Endothelial cell of umbilical vein (primary cell): ENCODE data around the gene SLC2A8. TPM values are rescaled to one million over a fixed set of nuclear protein-coding genes. Genes with fewer than 3 reads are reported as not detected.

ENCODE experiments used
- BruUV-seq: library from RNA; stranded (reverse); fragments of 400-500 nt; replicated peaks from 2 replicates; lab custom pipeline; 2021; lab: Mats Ljungman, UMichigan
- CTCF ChIA-PET: fragments of 300-600, 350-600 bp; sonication (Branson Sonifier 250); formaldehyde crosslinking; loops from one replicate; lab custom pipeline; 2021; ENCODE audit warnings: antibody characterized with exemption, inconsistent platforms; lab: Charles Lee
- POLR2A ChIA-PET: fragments of 300-600, 350-600 bp; sonication (Branson Sonifier 250); formaldehyde crosslinking; loops from one replicate; lab custom pipeline; 2021; ENCODE audit warnings: antibody characterized with exemption, inconsistent platforms; lab: Charles Lee
- DNase-seq: peaks from one replicate; pipeline ENCODE4 v3.0.0-alpha.2; 2011; ENCODE audit warnings: low read depth, low spot score
- FAIRE-seq: peaks from 2 replicates; lab custom pipeline; 2011; peaks lifted over from hg19 to GRCh38; lab: Jason Lieb, UNC
- H2AFZ ChIP-seq: 2 replicates; pipeline ENCODE4 v1.6.0; 2012; ENCODE audit warnings: low read depth, low read length, control low read depth, inconsistent platforms
- H3K27ac ChIP-seq: 2 replicates; pipeline ENCODE4 v1.5.1; 2011; ENCODE audit warnings: low read depth, mild to moderate bottlenecking, control low read depth, low read length, moderate library complexity; ENCODE audit not compliant: insufficient read depth
- H3K27me3 ChIP-seq, 2 experiments: 2 replicates each; pipeline versions ENCODE4 v1.6.0 to v1.6.1; 2011; ENCODE audit warnings: low read length in 2 of 2, mixed read lengths in 1 of 2; ENCODE audit not compliant: control insufficient read depth in 2 of 2, insufficient read depth in 2 of 2
- H3K36me3 ChIP-seq, 2 experiments: 2 replicates in 1 of 2; 3 replicates in 1 of 2; pipeline ENCODE4 v1.5.1; 2011; ENCODE audit warnings: low read length in 2 of 2, mild to moderate bottlenecking in 1 of 2, moderate library complexity in 1 of 2; ENCODE audit not compliant: control insufficient read depth in 2 of 2, insufficient read depth in 2 of 2; ENCODE audit errors: extremely low read depth in 1 of 2
- H3K4me1 ChIP-seq: 3 replicates; pipeline ENCODE4 v1.5.1; 2011; ENCODE audit warnings: mild to moderate bottlenecking, low read length; ENCODE audit not compliant: control insufficient read depth, insufficient read depth; ENCODE audit errors: extremely low read depth
- H3K4me2 ChIP-seq: 2 replicates; pipeline ENCODE4 v1.6.1; 2011; ENCODE audit warnings: low read length, control low read depth, mixed read lengths; ENCODE audit not compliant: insufficient read depth
- H3K4me3 ChIP-seq, 3 experiments: fragments of 200-600 bp in 1 of 3; sonication (generic), shearing (Covaris generic) in 1 of 3; replicated peaks in 1 of 3; 2 replicates each; pipeline ENCODE4 v1.5.1; 2011 to 2016; ENCODE audit warnings: control low read depth in 3 of 3, low read length in 3 of 3, mild to moderate bottlenecking in 2 of 3, inconsistent platforms in 1 of 3, low read depth in 1 of 3, moderate library complexity in 1 of 3; ENCODE audit not compliant: insufficient read depth in 1 of 3
- H3K79me2 ChIP-seq: 2 replicates; pipeline ENCODE4 v1.6.0; 2012; ENCODE audit warnings: low read length, inconsistent platforms; ENCODE audit not compliant: control insufficient read depth, insufficient read depth
- H3K9ac ChIP-seq: replicated peaks from 2 replicates; pipeline ENCODE3; 2011; ENCODE audit warnings: low read length, control low read depth; ENCODE audit not compliant: insufficient read depth; ENCODE audit errors: extremely low read depth
- H3K9me1 ChIP-seq: replicated peaks from 3 replicates; pipeline ENCODE4 v1.6.0; 2011; ENCODE audit warnings: mild to moderate bottlenecking, low read length; ENCODE audit not compliant: control insufficient read depth, insufficient read depth; ENCODE audit errors: extremely low read depth
- H3K9me3 ChIP-seq: replicated peaks from 2 replicates; pipeline ENCODE4 v1.5.1; 2012; ENCODE audit warnings: low read length, inconsistent platforms; ENCODE audit not compliant: control insufficient read depth, insufficient read depth
- H4K20me1 ChIP-seq: replicated peaks from 2 replicates; pipeline ENCODE3; 2011; ENCODE audit warnings: mild to moderate bottlenecking, low read length; ENCODE audit not compliant: control insufficient read depth, insufficient read depth; ENCODE audit errors: extremely low read depth
- EZH2 ChIP-seq: IDR thresholded peaks from 2 replicates; pipeline ENCODE4 v1.6.1; 2012; ENCODE audit warnings: borderline replicate concordance, low read depth, mild to moderate bottlenecking, moderate library complexity, low read length, inconsistent platforms; ENCODE audit not compliant: severe bottlenecking
- FOS ChIP-seq: IDR thresholded peaks from 2 replicates; pipeline ENCODE4 v1.6.1; 2011; ENCODE audit warnings: mild to moderate bottlenecking, low read length, moderate library complexity, borderline replicate concordance; ENCODE audit not compliant: insufficient read depth
- GATA2 ChIP-seq: IDR thresholded peaks from 2 replicates; pipeline ENCODE4 v1.7.0; 2011; ENCODE audit warnings: low read depth, mild to moderate bottlenecking, moderate library complexity, mixed read lengths, low read length; ENCODE audit not compliant: insufficient read length, insufficient read depth
- JUN ChIP-seq: IDR thresholded peaks from 2 replicates; pipeline ENCODE4 v1.6.1; 2011; ENCODE audit warnings: borderline replicate concordance, low read depth; ENCODE audit not compliant: insufficient read length, insufficient read depth
- MYC ChIP-seq: IDR thresholded peaks from one replicate; pipeline ENCODE4 v1.6.1; 2011; ENCODE audit warnings: mild to moderate bottlenecking, low read depth, low read length
- POLR2A ChIP-seq: IDR thresholded peaks from 2 replicates; pipeline ENCODE4 v1.6.1; 2012; ENCODE audit warnings: low read depth, mild to moderate bottlenecking, control low read depth, low read length
- POLR2AphosphoS5 ChIP-seq: IDR thresholded peaks from 2 replicates; pipeline ENCODE4 v1.6.1; 2012; ENCODE audit warnings: low read depth, mild to moderate bottlenecking, control low read depth, low read length, moderate library complexity; ENCODE audit not compliant: insufficient read depth
- dilution Hi-C: fragments of 300-500 bp; cut with MboI; formaldehyde crosslinking; loops from one replicate; pipeline ENCODE4 v1.15.0; 2019; ENCODE audit warnings: low sequenced_read_pairs; ENCODE audit not compliant: extremely low pct_ligation_motif_present
- intact Hi-C: fragments of 100-400 bp; cut with micrococcal nuclease; formaldehyde crosslinking; loops from one replicate; pipeline ENCODE4 v1.10.0; 2022
- polyA plus RNA-seq, 4 experiments: library from polyadenylated mRNA; depleted of rRNA in 3 of 4; stranded (reverse) in 3 of 4; unstranded in 1 of 4; fragments of >200 nt; gene quantifications; 2 replicates each; pipeline versions ENCODE4 v1.2.1 to v1.2.3, GENCODE V29; 2011 to 2012; ENCODE audit warnings: missing spikeins in 1 of 4
- total RNA-seq: library from RNA; stranded (reverse); gene quantifications from 2 replicates; pipeline ENCODE4 v1.2.3, GENCODE V29; 2021
- TF ChIP-seq, protein P1 (sequence below): IDR thresholded peaks from 2 replicates; pipeline ENCODE4 v1.6.1; 2011; ENCODE audit not compliant: insufficient read depth, insufficient read length
- TF ChIP-seq, protein P2 (sequence below), 2 donors: IDR thresholded peaks; 1 replicate in 1 of 2; 2 replicates in 1 of 2; pipeline ENCODE4 v1.5.1; 2011; ENCODE audit warnings: low read length in 2 of 2, mild to moderate bottlenecking in 2 of 2, moderate library complexity in 2 of 2, control low read depth in 1 of 2, inconsistent platforms in 1 of 2, low read depth in 1 of 2; ENCODE audit not compliant: insufficient read depth in 1 of 2; ENCODE audit errors: extremely low read depth in 1 of 2

SLC2A8 gene
- total and polyA plus RNA-seq, 2 donors (not counting 3 experiments of a cell fraction or from before 2014, with no cell fraction given): 19.3 to 26.1 TPM

DNA sequence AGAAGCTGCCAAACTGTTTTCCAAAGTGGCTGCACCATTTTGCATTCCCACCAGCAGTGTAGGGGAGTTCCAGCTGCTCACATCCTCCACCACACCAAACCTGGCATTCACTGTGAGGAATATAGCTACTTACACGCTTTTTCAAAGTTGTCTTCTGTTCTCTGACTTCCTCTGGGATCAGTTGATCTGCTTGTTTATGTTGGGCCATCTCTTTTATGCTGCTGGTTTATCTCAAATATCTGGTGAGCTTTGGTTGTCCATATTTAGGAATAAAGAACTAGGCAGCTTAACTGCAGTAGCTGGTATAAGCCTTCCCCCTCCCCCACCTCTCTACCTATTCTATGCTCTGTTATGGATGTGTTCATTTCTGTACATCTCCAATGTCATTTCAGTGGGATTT is 18.7 kb downstream of the SLC2A8 start:
- no peak for FAIRE-seq
- ChIA-PET CTCF (interaction anchor here (0.9 to 1.2 kb wide), 3 partner anchors 8 to 475 kb away, joined by 3 to 4 read pairs (median 4); partner anchors contain the start of genes SLC2A8 and ZNF79), POLR2A (no interaction called here)
- no peaks in the 10 kb centered on the region for H4K20me1 ChIP-seq
- intact Hi-C loops: no loop called here
- H3K4me3 ChIP-seq: no peak overlapping the region
- DNase-seq: no peak
- TF ChIP-seq POLR2AphosphoS5: no peak
- no peak for TF ChIP-seq JUN
- TF ChIP-seq FOS: no peak
- TF ChIP-seq, protein P1, sequence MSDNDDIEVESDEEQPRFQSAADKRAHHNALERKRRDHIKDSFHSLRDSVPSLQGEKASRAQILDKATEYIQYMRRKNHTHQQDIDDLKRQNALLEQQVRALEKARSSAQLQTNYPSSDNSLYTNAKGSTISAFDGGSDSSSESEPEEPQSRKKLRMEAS: no peak
- TF ChIP-seq, protein P2, sequence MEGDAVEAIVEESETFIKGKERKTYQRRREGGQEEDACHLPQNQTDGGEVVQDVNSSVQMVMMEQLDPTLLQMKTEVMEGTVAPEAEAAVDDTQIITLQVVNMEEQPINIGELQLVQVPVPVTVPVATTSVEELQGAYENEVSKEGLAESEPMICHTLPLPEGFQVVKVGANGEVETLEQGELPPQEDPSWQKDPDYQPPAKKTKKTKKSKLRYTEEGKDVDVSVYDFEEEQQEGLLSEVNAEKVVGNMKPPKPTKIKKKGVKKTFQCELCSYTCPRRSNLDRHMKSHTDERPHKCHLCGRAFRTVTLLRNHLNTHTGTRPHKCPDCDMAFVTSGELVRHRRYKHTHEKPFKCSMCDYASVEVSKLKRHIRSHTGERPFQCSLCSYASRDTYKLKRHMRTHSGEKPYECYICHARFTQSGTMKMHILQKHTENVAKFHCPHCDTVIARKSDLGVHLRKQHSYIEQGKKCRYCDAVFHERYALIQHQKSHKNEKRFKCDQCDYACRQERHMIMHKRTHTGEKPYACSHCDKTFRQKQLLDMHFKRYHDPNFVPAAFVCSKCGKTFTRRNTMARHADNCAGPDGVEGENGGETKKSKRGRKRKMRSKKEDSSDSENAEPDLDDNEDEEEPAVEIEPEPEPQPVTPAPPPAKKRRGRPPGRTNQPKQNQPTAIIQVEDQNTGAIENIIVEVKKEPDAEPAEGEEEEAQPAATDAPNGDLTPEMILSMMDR (IDR thresholded peaks at IDR 0.05; ENCODE audit: extremely low read depth in 1 of 2, insufficient read depth in 1 of 2, low read depth in 1 of 2, low read length in 2 of 2): no peak
- TF ChIP-seq MYC: no peak
- no peak for TF ChIP-seq GATA2
- TF ChIP-seq EZH2: no peak
- no peak for TF ChIP-seq POLR2A
- H3K36me3 ChIP-seq: no peaks in the 10 kb centered on the region
- H3K4me1 ChIP-seq: no peaks in the 10 kb centered on the region
- H3K79me2 ChIP-seq: no peaks in the 10 kb centered on the region
- no TSS peak for BruUV-seq
- H3K9ac ChIP-seq: no peak overlapping the region
- dilution Hi-C loops: no loop called here
- H3K27me3 ChIP-seq: no peaks in the 10 kb centered on the region
- H3K27ac ChIP-seq: no peak overlapping the region
- H3K9me3 ChIP-seq: no peaks in the 10 kb centered on the region
- no peak overlapping the region for H2AFZ ChIP-seq
- no peaks in the 10 kb centered on the region for H3K9me1 ChIP-seq
- no peak overlapping the region for H3K4me2 ChIP-seq
